DOHH2 (cell line): ENCODE results near the gene GRB10.

Experiments
- H3F3A ChIP-seq: fragments of 200-600 bp; sonication (generic), shearing (Covaris generic); 2 replicates; pipeline ENCODE4 v1.6.0; 2016; ENCODE audit warnings: antibody characterized with exemption, mild to moderate bottlenecking; ENCODE audit not compliant: control insufficient read depth, insufficient read depth
- H3K27ac ChIP-seq: fragments of 200-600 bp; sonication (generic); 2 replicates; pipeline ENCODE4 v1.5.1; 2014; ENCODE audit warnings: low read depth, mild to moderate bottlenecking, low read length, moderate library complexity
- H3K27me3 ChIP-seq: fragments of 200-600 bp; sonication (generic); 2 replicates; pipeline ENCODE4 v1.6.1; 2014; ENCODE audit warnings: mild to moderate bottlenecking, low read length, mixed read lengths; ENCODE audit not compliant: control insufficient read depth
- H3K36me3 ChIP-seq: fragments of 200-600 bp; sonication (generic); 2 replicates; pipeline ENCODE4 v1.6.1; 2014; ENCODE audit warnings: mild to moderate bottlenecking, low read length, moderate library complexity, mixed read lengths; ENCODE audit not compliant: control insufficient read depth
- H3K4me1 ChIP-seq: fragments of 200-600 bp; sonication (generic); 2 replicates; pipeline ENCODE4 v1.6.1; 2014; ENCODE audit warnings: mild to moderate bottlenecking, low read length, mixed read lengths; ENCODE audit not compliant: control insufficient read depth
- H3K4me2 ChIP-seq: fragments of 200-600 bp; sonication (generic); 2 replicates; pipeline ENCODE4 v1.6.0; 2014; ENCODE audit warnings: mild to moderate bottlenecking, low read length, moderate library complexity
- H3K4me3 ChIP-seq: fragments of 200-600 bp; sonication (generic); 2 replicates; pipeline ENCODE4 v1.5.1; 2014; ENCODE audit warnings: mild to moderate bottlenecking, low read length, mixed read lengths
- H3K79me2 ChIP-seq: fragments of 200-600 bp; sonication (generic); 2 replicates; pipeline ENCODE4 v1.6.1; 2014; ENCODE audit warnings: mild to moderate bottlenecking, low read length, mixed read lengths; ENCODE audit not compliant: control insufficient read depth
- H3K9me2 ChIP-seq: fragments of 200-600 bp; sonication (generic); replicated peaks from 2 replicates; pipeline ENCODE4 v1.6.1; 2014; ENCODE audit warnings: mild to moderate bottlenecking, low read length, mixed read lengths; ENCODE audit not compliant: control insufficient read depth
- H3K9me3 ChIP-seq: fragments of 200-600 bp; sonication (generic); 2 replicates; pipeline ENCODE4 v1.6.1; 2014; ENCODE audit warnings: antibody characterized with exemption, low read length, mixed read lengths; ENCODE audit not compliant: control insufficient read depth, insufficient read depth
- H4K20me1 ChIP-seq: fragments of 200-600 bp; sonication (generic); 2 replicates; pipeline ENCODE4 v1.6.0; 2014; ENCODE audit warnings: low read depth, mild to moderate bottlenecking, antibody characterized with exemption, low read length, moderate library complexity; ENCODE audit not compliant: control insufficient read depth, insufficient read depth
- CTCF ChIP-seq: fragments of 200-600 bp; sonication (generic); IDR thresholded peaks from one replicate; pipeline ENCODE4 v1.5.1; 2014; ENCODE audit warnings: antibody characterized with exemption, mild to moderate bottlenecking, low read depth, low read length; ENCODE audit not compliant: poor library complexity, severe bottlenecking
- EZH2phosphoT487 ChIP-seq: fragments of 200-600 bp; sonication (generic); IDR thresholded peaks from 2 replicates; pipeline ENCODE4 v1.6.1; 2017; ENCODE audit warnings: borderline replicate concordance, mild to moderate bottlenecking, antibody characterized with exemption, low read length, moderate library complexity, mixed read lengths

GRB10 gene

GRCh38 chr7:50652400-50653125 is 130.1 kb downstream of the GRB10 start:
- TF ChIP-seq CTCF = no peak
- no peak for TF ChIP-seq EZH2phosphoT487
- no peak overlapping the region for H3K4me3 ChIP-seq
- H4K20me1 ChIP-seq = no peaks in the 10 kb centered on the region
- H3F3A ChIP-seq = no peaks in the 10 kb centered on the region
- peaks cover 7% of the 10 kb centered on the region for H3K4me1 ChIP-seq
- no peaks in the 10 kb centered on the region for H3K9me3 ChIP-seq
- H3K27ac ChIP-seq = no peak overlapping the region
- H3K36me3 ChIP-seq = no peaks in the 10 kb centered on the region
- peaks cover 49% of the 10 kb centered on the region for H3K27me3 ChIP-seq
- no peaks in the 10 kb centered on the region for H3K9me2 ChIP-seq
- no peak overlapping the region for H3K4me2 ChIP-seq
- H3K79me2 ChIP-seq = no peaks in the 10 kb centered on the region

GRCh38 chr7:50651271-50651989 is 131.3 kb downstream of the GRB10 start:
- no peak for TF ChIP-seq EZH2phosphoT487
- no peak for TF ChIP-seq CTCF
- peaks cover 38% of the 10 kb centered on the region for H3K27me3 ChIP-seq
- no peaks in the 10 kb centered on the region for H3F3A ChIP-seq
- no peaks in the 10 kb centered on the region for H3K36me3 ChIP-seq
- H3K9me2 ChIP-seq = no peaks in the 10 kb centered on the region
- H3K9me3 ChIP-seq = no peaks in the 10 kb centered on the region
- no peak overlapping the region for H3K27ac ChIP-seq
- no peak overlapping the region for H3K4me3 ChIP-seq
- H3K79me2 ChIP-seq = no peaks in the 10 kb centered on the region
- H3K4me2 ChIP-seq = no peak overlapping the region
- H4K20me1 ChIP-seq = no peaks in the 10 kb centered on the region
- peaks cover 1% of the 10 kb centered on the region for H3K4me1 ChIP-seq

GRCh38 chr7:50650057-50650664 is 132.5 kb downstream of the GRB10 start:
- H3K27ac ChIP-seq = no peak overlapping the region
- H3K4me3 ChIP-seq = no peak overlapping the region
- no peaks in the 10 kb centered on the region for H3K9me3 ChIP-seq
- TF ChIP-seq EZH2phosphoT487 (no peak), CTCF (no peak)
- H3K4me1 ChIP-seq = no peaks in the 10 kb centered on the region
- no peaks in the 10 kb centered on the region for H3K79me2 ChIP-seq
- no peak overlapping the region for H3K4me2 ChIP-seq
- no peaks in the 10 kb centered on the region for H3K36me3 ChIP-seq
- H3F3A ChIP-seq = no peaks in the 10 kb centered on the region
- no peaks in the 10 kb centered on the region for H4K20me1 ChIP-seq
- no peaks in the 10 kb centered on the region for H3K9me2 ChIP-seq
- peaks cover 25% of the 10 kb centered on the region for H3K27me3 ChIP-seq
